H54 (cell line): Measurements from ENCODE around the gene PGAP6.

Source experiments
- DNase-seq: peaks from one replicate; pipeline ENCODE4 v3.0.0; 2011; ENCODE audit warnings: low spot score, mixed read lengths; ENCODE audit not compliant: insufficient read length
- FAIRE-seq: peaks from 3 replicates; lab custom pipeline; 2011; peaks lifted over from hg19 to GRCh38; lab: Jason Lieb, UNC
- POLR2A ChIP-seq: IDR thresholded peaks from 2 replicates; pipeline ENCODE4 v1.6.1; 2011; ENCODE audit warnings: low read depth, mild to moderate bottlenecking, low read length

PGAP6 gene

DNA sequence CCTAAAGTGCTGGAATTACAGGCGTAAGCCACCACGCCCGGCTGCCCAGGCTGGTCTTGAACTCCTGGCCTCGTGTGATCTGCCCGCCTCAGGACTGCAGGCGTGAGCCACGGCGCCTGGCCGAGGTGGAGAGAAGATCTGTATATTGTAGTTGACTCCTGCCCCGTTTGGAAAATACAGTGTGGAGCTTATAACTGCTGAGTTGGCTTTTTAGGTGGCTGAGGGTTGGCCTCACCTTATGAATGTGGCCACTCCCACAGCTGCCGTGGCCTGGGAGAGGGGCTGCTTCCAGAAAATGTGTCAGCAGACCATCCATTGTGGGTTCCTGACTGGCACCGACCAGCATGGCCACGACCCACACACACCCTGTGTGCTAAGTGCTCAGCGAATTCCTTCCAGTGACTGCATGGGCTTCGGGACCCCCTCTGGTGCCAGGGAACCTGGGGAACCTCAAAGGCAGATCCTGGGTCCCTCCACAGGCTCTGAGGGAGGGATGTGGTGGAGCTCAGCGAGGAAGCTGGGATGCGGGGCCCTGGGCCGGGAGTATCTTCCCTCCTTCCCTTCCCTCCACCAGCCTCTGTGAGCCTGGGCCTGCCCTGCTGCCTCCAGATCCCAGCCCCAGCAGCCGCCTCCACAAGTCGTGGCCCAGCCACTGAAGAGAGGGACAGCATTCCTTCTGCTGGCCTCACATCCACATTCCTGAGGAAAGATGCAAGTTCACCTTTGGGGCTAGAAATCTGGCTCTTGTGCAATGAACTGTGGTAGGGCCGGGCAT lies 32.8 kb upstream of the PGAP6 start:
- FAIRE-seq: no peak
- DNase-seq: no peak
- no peak for TF ChIP-seq POLR2A

DNA sequence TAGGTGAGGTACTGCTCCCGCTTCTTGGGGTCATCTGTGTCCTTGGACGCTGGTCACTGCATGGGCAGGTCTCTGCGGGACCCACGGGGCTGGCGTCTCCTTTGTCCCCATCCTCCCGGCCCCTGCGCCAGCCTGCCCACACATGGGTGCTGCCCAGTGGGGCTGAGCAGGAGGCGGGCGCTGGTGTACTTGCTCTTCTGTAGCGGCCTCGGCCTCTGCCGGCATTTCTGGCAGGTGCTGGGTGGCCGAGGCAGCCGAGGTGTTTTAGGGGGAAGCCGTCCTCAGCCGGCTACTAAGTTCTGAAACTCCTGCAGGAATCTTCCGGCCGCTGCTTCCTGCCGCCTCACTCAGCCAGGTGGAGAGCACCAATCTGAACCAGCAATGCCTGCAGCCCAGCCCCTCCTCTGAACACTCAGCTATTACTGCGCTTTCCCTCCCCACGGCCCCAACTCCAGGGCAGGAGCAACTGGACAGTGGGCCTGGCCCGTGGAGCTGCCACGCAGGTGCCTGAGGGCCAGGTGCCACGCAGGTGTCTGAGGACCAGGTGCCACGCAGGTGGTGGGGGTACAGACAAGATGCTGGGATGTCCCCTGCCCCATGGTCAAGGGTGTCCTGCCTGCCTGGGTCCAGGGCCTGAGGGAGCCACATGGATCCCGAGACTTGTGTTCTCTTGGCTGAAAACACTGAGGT lies 29.9 kb upstream of the PGAP6 start:
- FAIRE-seq (no peak), DNase-seq (no peak)
- TF ChIP-seq POLR2A: no peak

DNA sequence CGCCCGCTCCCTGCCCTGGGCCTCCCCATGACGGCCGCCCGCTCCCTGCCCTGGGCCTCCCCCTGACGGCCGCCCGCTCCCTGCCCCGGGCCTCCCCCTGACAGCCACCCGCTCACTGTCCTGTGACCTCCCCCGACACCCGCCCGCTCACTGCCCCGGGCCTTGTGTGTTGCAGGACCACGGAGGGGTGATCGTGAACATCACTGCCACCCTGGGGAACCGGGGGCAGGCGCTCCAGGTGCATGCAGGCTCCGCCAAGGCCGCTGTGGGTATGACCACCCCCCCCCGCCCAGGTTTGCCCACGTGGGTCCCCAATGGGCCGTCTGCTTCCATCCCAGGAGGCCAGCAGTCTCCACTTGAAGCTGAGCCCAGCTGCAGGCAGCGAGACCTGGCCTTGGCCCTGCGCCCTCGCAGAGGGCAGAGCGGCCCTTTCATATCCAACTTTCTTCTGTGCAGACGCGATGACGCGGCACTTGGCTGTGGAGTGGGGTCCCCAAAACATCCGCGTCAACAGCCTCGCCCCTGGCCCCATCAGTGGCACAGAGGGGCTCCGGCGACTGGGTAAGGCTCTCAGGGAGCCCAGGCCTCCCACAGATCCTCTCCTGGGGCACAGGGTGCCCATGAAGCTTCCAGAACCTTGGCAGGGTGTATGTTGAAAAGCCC lies 28.9 kb upstream of the PGAP6 start:
- DNase-seq (no peak), FAIRE-seq (no peak)
- no peak for TF ChIP-seq POLR2A

DNA sequence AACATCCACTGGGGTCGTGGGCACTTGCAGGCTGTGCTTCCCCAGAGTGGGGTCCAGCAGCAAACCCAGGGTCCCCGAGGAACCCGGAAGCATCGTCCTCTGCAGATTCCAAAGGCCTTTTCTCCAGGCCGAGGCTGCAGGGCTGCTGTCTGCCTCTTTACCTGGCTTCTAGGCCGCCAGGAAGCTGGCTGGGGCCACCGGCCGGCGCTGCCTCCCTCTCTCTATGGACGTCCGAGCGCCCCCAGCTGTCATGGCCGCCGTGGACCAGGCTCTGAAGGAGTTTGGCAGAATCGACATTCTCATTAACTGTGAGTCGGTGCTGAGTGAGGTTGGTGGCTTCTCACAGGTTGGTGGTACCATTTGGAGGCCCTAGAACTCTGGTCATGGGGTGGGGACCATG lies 25.5 kb upstream of the PGAP6 start:
- no peak for FAIRE-seq
- TF ChIP-seq POLR2A: no peak
- no peak for DNase-seq

DNA sequence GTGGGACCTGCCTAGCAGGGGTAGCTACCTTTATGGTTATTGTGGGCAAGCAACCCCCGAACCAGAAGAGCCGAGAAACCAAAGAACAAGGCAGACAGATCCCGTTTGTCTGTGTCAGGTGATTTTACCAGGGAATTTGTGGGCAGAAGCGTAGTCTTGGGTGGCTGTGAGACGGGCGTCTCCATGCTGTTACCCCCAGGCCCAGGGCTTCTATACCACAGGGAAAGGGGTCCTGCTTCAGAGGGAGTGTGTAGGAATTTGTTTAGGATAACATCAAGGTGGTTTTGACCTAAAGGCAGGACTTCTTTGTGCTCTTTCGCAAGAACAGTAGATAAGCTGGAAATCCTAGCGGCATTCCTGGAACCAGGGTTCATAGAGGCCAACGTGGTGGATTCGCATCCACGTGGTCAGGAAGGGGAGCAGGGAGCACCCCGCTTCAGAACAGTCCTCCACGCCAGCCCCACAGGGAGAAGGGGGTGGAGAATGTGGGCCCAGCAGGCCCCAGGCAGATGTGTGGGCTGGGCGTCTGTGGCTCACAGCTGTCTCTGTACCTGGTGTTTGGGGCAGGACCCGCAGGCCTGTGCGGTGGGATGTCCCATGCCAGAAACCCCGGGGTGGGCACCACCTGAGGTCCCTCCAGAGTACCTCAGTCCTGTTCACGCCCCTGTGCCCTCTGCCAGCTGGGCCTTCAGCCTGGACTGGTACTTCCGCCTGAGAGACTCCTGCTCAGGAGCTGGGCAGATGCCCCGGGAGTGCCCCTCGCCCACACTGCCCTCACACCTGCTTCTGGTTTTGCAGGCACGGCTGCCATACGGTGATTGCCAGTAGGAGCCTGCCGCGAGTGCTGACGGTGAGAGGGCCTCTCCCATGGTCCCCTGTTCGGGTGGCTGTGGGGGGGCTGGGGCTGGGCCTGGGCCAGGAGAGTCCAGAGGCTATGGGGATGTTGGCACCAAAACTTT lies 24.0 kb upstream of the PGAP6 start:
- no peak for DNase-seq
- FAIRE-seq: no peak
- TF ChIP-seq POLR2A: no peak

DNA sequence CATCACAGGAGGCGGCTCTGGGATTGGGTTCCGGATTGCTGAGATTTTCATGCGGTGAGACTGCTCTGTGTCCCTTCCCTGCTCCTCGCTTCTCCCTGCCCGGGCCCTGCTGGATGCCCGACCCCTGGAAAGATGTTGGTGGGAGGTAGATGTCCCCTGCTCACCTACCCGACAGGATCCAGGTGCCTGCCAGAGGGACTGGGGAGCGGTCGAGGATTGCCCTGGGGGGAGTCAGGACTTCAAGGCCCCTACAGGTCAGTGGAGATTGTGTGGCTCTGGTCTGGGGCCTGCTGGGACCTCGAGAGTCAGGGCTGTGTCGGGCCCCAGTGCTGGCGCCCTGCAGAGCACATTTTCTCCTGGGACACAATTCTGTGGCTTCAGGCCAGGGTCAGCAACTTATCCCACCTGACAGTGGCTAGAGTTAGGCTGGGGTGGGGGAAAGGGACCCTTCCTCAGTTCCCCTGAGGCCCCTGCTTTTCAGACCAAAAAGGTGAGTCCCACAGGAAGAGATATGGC lies 23.3 kb upstream of the PGAP6 start:
- DNase-seq (no peak), FAIRE-seq (no peak)
- no peak for TF ChIP-seq POLR2A

DNA sequence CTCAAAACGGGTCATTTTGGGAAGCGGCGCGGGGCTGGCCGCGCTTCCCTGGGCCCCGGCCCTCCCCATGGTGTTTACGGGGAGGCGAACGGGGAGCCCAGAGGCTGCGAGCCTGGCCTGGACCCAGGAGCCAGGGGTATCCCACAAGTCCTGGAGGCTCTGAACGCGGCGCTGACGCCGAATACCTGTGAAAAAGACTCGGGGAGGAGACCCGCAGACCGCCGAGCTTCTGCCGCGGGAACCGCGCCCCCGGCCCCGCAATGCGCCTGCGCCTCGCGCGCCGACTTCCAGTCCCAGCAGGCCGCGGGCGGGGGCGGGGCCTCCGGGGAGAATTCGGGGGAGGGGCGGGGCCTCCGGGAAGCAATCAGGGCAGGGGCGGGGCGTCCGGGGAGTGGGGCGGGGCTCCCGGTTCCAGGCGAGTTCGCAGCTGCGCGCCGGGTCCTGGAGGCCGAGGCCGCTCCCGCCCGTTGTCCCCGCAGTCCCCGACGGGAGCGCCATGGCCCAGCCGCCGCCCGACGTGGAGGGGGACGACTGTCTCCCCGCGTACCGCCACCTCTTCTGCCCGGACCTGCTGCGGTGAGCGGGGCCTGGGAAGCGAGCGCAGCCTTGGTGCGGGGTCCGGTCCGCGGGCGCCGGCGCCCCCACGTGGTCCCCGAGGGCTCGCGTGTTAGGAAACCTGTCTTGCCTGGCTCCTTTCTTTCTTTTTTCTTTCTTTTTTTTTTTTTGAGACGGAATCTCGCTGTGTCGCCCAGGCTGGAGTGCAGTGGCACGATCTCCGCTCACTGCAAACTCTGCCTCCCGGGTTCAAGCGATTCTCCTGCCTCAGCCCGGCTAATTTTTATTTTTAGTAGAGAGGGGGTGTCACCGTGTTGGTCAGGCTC lies 19.9 kb upstream of the PGAP6 start, which contains the start of gene DECR2:
Gene DECR2 (plus strand): TSS at position 418 of the 881 bp plus-strand sequence. CDS start 79 bp downstream, at position 497.
- FAIRE-seq: no peak
- TF ChIP-seq POLR2A: peak; percentile 82
- DNase-seq: peak; percentile 94

DNA sequence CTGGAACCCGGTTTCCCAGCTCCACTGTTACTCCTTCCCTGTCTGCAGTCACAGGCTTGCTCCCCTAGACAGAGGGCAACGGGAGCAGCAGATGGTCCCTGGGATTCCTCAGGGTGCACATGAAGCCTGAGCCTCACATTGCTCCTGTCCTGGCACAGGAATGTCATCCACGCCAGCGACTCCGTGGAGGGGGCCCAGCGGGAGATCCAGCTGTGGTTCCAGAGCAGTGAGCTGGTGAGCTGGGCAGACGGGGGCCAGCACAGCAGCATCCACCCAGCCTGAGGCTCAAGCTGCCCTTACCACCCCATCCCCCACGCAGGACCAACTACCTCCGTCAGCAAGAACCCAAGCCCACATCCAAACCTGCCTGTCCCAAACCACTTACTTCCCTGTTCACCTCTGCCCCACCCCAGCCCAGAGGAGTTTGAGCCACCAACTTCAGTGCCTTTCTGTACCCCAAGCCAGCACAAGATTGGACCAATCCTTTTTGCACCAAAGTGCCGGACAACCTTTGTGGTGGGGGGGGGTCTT lies 18.3 kb upstream of the PGAP6 start:
- no peak for TF ChIP-seq POLR2A
- FAIRE-seq (no peak), DNase-seq (no peak)

DNA sequence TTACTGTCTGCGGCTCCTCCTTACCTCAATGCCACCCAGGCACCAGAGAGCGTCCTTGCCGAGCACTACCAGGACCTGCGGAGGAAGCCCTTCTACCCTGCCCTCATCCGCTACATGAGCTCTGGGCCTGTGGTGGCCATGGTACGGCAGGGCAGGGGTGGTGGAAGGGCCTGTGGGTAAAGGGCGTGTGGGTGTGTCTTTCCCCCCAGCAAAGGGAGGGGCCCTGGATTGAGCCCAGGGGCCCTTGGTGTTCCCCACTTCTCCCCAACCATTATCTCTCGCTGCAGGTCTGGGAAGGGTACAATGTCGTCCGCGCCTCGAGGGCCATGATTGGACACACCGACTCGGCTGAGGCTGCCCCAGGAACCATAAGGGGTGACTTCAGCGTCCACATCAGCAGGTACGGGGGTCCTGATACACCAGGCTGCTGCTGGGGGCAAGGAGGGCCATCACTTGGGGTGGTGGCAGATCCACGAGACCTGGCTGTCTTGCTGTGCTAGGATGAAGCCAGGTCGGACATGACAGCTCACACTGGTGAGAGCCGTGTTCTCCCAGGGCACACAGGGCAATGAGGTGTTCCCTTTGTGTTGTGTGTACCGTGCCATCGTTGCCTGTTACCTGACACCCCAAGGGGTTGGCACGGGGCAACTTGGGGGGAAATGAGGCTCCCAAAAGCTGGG lies 17.7 kb upstream of the PGAP6 start:
- TF ChIP-seq POLR2A: no peak
- DNase-seq (no peak), FAIRE-seq (no peak)

DNA sequence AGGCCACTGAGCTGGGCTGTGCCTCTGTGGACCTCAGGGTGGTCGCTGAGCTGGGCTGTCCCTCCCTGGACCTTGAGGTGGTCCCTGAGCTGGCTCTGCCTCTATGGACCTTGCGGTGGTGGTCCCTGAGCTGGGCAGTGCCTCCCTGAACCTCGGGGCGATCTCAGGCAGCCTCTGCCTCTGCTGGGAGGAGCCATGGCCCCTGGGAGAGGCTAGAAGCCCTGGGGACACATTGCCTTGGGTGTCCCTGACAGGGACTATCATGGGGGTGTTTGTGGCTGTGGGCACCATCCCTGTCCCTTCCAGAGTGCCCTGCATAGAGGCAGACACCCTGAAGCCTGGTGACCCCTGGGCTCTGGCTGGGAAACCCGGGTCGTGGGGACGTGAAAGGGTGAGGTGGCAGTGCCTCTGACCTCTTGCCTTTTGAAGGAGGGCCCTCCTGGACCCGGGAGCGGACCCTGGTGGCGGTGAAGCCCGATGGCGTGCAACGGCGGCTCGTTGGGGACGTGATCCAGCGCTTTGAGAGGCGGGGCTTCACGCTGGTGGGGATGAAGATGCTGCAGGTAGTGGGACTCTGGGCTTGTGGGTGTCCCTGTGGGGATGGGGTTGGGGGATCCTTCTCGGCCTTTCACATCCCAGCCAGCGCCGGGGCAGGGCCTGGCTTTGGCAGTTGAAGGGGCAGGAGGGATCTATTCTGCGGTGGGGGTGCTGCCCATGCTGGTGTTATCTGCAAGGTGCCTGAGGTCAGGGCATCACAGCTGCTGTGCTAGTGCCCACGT lies 17.0 kb upstream of the PGAP6 start:
- no peak for TF ChIP-seq POLR2A
- FAIRE-seq (no peak), DNase-seq (no peak)
